GM19025 (cell line): ENCODE data around the gene KCNJ12.
A peak's percentile ranks its signal among the peaks of the same experiment; 100 is the strongest.
"Not testable (repeated sequence)": the region's sequence is repeated elsewhere in the genome, so short reads cannot be mapped to it uniquely, and the experiment has no call there.

ENCODE experiments used
- ATAC-seq: cut with Tn5 transposase; IDR thresholded peaks from one replicate; pipeline ENCODE4 v1.9.1; 2021; ENCODE audit warnings: mild to moderate bottlenecking, low read depth, moderate library complexity; ENCODE audit not compliant: unreplicated experiment

The KCNJ12 gene

DNA sequence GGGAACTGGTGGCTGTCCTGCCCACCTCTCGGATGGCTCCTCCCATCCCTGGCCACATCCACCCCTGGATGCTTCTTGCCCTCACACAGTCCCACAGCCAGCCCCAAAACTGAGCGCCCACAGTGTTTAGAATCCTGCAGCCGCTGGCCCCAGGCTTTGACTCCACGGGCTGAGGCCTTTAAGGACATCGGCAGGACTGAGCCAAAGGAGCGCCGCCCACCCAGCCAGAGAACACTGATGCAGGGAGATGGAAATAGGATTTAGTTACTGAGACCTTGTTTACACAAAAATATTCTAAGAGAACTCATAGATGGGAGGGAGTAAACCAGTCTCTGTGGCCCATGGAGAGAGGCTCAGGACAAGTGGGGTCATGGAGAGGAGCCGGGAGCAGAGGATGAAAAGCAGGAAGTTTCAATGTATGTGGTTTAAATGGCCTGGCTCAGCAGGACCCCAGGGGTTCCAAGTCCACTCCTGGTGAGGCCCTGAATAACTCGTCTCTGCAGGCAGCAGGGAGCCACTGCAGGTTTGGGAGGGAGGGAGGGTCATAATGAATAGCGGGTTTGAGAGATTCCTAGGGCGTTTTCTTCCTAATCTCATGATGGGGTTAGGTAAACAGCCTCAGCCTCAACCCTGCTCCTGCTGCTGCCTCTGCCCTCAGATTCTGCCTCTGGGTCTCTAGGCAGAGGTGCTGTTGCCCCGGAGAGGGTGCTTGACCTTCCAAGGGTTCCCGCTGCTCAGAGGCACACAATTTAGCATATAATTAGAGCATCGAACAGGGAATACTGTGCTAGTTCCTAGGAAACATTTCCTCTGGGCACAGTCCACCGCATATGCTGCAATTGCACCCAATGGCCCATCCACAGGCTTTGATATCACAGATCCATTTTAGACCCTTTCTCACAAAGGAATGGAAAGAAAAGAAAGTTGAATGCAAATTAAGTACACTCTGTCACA, 61.0 kb downstream of the KCNJ12 start:
- not testable (repeated sequence) for ATAC-seq

DNA sequence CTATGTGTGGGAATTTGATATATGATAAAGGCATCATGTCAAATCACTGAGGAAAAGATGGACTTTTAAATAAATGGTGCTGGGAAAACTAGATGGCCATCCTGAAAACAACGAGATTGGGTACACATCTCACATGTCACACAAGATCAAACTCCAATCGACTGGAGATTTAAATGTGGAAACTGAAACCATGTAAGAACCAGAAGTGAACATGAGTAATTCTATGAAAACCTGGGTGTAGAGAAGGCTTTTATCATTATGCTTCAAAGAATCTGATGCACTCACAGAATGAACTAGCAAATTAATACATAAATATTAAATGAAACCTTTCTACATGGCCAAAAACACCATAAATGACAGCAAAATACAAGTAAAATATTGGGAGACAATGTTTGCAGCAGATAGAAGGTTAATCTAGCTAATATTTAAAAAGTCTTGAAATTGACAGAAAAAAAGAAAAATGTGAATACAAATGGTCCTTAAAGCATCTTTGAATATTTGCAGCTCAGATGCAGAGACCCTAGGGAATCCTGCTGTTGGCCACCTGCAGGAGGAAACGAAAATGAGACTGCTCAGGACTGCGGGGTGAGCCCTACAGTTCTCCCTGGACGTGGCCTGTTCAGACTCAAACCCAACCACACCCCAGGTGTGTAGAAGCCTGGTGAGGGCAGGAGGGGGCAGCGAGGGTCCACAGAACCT, 62.3 kb downstream of the KCNJ12 start:
- ATAC-seq = not testable (repeated sequence)

DNA sequence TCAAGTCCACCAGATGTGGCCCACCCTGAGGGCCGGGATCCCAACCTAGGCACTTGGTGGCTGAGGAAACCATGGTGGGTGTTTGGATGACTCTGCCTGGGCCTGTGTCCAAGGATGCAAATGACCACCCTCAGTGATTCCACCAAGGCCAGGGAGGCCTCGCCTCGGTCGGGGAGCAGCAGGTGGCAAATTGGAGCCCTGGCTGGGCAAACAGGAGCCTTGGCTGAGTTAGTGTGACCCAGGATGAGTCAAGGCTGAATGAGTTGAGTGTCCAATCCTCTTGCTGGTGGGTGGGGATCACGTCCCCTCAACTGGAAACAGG, 62.8 kb downstream of the KCNJ12 start:
- not testable (repeated sequence) for ATAC-seq

DNA sequence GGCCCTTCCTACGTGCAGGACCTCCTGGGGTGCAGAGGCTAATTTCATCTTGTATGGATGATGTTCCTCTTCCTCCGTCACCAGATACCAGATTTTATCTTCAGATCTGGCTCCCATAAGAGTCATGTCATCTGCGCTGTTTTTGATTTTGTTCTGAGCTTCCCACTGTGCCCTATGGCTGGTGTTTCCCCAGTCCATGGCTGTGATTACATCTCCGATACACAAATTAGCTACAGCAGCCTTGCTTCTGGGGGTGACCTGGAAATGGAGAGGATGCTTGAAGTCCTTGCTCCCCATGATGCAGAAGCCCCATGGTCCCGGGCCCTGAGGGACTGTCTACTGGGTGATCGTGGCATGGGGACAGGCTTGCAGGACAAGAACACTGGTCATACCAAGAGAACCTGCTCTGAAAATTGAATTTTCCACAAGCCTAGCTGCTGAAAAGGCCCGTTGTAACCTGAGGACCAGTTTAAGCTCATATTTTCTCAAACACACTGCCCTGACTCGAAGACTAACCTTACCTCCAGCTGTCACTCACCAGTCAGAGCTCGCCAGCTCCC, 69.0 kb downstream of the KCNJ12 start:
- no peak for ATAC-seq

DNA sequence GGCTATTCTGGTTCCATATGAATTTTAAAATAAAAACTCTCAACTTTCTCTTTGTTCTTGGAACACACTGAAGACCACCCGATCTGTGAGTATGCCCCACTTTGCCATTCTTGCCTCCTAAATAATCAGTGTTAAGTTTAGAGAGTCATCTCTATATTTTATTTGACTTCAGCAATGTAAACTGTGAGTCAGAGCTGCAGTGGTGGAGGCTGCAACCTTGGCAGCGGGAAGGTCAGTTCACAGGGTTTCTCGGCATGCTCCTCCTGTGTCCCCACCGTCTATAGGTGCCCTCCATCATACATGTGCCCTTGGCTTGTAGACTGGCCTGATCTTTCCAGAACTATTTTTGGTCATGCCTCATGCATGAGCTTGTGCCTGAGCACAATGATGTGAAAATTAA, 71.4 kb downstream of the KCNJ12 start:
- not testable (repeated sequence) for ATAC-seq

DNA sequence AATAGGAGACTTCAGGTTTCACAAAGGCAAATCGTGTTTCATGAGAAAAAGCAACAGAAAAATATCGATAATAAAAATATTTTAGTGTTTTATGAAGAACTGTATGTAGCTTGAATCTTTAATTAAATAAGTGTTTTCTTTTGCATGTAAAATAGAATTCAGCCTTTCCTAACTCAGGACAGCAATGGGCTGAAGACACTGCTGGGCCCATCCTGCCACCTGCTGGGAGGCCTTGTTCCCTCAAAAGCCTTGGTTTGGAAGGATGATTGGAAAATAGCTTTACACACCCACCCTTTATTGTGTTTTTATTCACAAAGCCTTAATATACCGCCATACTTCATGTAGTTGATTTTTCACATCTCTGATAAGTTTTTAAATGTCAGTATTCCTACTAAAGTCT, 73.7 kb downstream of the KCNJ12 start:
- not testable (repeated sequence) for ATAC-seq

DNA sequence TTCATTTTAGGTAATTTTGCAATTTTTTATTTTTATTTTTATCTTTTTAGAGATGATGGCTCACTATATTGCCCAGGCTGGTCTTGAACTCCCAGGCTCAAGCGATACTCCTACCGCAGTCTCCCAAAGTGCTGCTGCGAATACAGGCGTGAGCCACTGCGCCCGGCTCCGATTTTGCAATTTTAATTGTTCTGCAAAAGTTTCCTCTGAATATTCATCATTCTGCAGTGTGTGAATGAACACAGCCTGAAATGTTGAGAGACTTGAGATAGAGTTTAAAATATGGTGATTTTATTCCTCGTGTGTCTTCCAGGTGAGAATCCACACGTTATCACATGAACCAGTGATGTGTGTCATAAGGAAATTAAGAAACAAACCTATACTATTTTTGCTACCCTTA, 75.8 kb downstream of the KCNJ12 start:
- no peak for ATAC-seq

DNA sequence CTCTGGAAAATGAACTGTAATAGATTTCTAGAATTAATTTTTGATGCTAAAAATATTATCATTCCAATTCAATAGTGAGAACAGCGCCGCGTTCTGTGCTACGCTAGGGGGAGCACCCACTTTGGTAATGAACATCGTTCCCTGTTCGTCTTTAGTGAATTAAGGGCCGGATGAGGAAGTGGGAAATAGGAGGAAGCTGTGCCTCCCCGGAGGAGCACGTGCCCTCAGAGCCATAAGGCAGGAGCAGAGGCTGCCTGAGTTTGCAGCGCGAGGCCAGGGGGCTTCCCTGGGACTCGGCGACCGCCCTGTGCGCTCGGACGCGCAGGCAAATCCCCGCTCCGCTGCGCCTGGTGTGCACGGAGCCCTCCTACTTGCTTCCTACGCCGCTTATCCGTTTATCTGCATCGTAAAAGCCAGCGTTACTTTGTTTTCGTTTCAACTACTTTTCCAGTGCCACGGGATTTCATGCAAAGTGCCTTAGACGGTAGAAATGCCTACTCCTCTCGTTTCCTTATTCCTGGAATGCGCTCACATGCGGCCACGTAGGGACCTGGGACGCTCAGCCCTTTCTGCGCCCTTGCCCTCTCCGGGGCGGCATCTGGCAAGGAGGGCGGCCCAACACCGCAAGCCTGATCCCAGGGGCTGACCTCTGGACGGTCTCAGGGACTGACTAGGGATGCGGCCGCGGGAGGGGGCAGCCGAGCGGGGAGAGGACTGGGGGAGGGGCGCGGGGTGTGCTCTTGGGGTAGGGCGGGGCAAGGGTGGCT, 76.4 kb downstream of the KCNJ12 start:
- no peak for ATAC-seq

DNA sequence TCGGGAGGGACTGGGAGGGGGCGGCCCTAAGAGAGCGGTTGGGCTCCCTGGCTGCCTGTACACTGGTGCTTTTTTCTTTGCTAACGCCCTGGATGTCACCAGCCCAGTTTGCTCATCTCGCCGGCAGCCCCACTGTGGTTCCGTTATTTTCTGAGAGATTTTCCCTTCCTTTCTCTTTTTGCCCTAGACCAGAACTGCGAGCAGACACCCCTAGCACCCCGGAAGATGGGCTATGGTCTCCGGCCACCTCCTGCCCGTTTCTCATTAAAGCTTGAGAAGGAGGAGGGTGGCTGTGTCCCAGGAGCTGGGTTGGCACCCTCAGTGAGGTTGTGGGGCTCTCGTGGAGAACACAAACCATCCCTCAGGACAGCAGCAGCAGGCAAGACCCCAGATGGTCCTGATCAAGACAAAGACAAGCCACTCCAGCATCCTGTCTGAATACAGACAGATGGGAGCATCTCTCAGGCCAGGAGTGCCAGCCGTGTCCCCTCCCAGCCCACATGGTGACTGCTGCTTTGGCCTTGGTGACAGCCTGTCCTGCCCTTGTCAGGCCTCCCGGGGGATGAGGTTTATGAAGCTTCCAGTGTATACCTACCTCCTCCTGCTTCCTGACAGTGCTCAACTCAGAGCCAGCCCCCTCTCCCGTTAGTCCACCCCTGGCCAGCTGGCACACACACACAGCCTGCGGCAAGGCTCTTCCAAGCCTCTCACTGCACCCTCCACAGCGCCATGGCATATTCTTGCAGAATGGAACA, 77.2 kb downstream of the KCNJ12 start:
- ATAC-seq = no peak

DNA sequence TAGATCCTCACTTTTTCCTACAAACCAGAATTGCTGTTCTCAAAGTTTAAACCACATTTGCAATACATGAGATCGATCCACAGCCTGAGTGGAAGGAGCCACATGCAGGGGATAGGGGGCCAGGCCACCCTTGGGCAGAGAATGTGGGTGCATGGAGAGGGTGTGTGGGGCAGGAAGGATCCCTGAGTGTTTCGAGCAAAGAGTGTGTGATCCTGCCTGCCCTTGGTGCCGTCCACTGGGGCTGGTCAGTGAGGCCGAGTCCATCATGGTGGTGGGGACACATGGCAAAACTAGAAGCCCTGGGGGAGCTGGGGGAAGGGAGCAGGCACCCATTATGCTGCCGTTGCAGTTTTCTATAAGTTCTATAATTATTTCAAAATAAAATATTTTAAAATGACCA, 77.8 kb downstream of the KCNJ12 start:
- not testable (repeated sequence) for ATAC-seq

DNA sequence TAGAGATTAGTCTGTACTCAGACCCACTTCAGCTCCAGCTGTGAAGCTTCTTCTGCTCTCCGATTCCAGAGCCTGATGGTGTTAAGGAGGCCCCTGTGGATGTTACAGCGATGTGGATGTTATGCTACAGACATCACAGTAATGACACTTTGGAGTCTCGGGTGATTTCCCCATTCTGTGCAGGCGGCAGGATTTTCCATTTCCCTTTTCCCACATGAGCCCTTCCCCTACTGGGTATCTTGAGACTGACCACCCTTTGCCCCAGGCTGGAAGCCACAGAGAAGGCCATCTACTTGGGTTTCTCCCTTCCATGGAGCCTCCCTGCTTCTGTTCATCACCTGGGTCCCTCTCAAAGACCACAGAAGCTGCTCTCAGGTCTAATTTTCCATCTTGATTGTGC, 78.3 kb downstream of the KCNJ12 start:
- ATAC-seq = no peak

DNA sequence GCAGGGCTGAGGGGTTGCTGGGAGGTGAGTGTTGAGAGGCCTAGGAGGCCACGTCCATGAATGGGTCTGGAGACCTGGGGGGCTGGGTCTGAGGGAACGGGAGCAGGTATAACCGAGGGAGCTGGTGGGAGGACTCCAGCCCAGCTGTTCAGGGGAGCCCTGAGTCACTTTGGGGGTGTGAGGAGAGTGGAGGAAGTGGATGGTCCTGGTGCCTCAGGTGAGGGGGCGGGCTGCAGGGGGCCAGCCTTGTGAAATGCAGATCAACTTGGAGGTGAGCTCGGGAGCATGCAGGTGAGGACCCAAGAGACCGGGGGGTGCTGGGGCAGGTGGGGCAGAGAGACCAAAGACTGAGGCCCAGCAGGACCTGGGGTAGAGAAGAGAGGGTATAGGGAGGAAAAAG, 79.6 kb downstream of the KCNJ12 start:
- ATAC-seq = no peak

DNA sequence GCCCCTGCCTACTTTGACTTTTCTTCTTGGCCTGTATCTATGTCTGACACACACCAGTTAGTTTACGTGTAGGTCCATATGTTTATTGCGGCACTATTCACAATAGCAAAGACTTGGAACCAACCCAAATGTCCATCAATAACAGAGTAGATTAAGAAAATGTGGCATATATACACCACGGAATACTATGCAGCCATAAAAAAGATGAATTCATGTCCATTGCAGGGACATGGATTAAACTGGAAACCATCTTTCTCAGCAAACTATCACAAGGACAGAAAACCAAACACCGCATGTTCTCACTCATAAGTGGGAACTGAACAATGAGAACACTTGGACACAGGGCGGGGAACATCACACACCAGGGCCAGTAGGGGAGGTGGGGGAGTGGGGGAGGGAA, 80.3 kb downstream of the KCNJ12 start:
- ATAC-seq = not testable (repeated sequence)

DNA sequence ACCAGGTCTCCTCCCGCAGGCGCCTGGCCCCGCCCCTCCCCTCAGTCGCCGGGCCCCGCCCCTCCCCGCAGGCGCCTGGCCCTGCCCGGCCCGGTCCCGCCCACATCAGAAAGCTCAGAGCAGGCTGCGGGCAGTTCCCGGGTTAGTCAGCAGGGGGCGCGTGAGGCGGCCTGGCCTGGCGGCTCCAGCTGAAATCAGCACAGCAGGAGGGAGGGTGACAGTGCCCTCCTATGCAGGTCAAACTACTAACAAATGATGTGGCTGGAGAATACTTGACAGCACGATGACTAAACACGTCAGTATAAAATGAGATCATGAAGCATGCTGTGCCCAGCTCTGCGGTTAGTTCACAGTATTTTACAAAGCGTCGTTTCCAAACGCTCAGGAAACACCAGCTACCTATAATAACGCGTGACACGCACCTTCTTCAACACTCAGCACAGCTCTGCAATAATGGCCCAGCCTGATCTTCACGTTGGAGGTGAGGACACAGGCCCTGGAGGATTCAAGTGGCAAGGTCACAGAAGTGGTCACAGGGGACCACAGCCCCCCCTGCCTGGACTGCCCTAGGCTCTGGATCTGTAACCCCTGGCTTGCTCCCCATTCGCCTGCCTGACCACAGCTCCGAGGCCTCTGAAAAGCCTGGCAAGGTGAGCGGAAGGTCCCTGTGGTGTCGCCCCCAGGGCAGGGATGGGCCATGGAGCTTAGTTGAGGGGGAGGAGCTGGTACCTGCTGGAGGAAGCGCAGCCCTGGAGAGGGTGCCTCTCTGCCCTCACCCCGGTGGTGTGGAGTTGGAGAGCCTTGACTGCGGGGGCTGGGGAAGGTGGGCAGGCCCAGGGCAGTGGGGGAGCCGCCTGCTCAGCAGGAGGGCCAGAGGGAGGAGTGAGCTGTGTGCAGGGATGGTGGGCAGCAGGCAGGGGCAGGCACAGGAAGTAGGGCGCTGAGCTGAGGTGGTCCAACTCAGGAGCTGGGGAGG, 81.2 kb downstream of the KCNJ12 start:
- ATAC-seq = peak; percentile 86

DNA sequence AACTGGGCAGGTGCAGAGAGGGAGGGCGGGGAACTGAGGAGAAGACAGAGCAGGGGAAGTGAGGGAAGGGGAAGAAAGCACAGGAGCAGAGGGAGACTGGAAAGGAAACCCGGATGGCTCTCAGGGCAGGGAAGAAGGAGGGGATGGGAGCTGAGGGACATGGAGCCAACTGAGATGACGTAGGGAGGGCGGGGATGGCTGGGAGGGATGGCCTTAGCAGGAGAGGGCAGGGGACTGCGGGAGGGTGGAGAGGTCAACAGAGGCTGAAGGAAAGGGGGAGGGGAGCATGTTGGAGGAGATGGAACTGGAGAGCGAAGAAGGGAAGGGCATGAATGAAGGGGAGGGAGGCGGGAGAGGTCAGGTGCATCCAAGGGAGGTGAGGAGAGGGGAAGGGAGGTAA, 81.9 kb downstream of the KCNJ12 start:
- ATAC-seq = no peak

DNA sequence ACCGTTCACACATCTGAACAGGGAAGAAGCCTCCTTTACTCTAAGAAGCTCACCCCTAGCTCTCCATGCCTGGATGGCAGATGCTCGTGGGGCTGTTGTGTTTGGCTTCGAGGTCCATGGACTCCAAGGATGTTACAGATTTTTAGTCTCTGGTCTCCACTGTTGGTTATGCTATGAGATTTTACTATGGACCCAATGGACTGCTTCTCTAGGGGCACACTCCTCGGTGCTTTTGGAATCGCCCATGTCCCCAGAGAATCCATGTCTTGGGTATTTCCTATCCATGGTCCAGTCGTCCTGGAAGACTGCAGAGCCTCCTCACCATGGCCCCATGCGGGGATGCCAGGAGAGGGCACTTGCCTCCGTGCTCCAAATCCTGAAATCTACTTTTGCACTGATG, 83.4 kb downstream of the KCNJ12 start:
- no peak for ATAC-seq

DNA sequence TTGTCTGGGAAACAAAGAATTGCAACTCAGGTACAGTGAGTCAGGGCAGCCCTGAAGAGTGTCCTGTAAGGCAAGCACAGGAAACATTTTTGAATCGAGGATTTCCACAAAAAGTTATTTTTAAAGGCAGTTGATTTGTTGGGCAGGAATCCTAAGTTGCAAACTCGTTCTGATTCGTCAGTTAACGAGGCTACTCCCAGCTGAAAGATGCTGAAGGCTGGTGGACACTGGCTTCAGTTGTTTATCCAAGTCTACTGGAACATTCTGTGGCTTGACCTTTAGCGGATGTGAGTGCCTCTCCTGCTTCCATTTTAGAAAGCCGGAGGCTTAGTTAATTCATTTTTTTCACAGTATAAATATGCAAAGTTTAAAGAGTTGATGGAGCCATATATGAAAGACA, 84.2 kb downstream of the KCNJ12 start:
- ATAC-seq = no peak

DNA sequence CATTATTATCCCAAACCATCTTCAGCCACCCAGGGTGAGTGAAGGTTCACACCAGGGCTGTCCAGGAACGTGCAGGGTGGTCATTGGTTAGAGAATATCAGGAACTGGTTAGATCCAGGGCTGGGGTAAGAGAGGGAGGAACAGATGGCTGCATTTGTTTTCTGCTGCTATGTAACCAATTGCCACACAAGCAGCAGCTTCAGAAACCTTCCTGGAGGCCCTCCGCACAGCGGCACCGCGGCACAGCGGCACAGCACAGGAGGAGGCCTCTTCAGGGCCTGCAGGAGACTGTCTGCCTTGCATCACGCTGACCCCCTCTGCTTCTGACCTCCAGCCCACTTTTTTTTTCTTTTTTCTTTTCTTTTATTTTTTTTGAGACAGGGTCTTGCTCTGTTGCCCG, 86.1 kb downstream of the KCNJ12 start:
- no peak for ATAC-seq

DNA sequence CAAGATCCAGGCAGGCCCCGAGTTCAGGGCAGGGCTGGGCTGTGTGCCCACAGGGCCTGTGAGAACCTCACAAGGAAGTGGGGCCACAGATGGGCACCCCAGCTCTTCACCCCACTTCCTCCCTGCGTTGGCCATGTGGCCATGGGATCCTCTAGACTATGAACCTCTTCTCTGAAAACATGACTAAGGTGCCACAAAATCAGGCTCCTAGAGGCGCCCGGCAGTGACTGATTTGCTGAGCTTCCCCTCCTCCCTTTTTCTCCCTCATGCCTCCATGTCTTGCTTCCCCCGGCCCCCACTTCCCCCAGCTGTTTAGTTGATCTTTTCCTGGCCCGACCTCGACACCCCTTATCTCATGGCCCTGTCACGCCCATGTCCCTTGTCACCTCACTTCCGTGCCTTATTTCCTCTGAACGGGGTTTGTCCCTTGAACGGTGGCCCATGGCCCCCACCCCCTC, 87.1 kb downstream of the KCNJ12 start:
- no peak for ATAC-seq
